Activated naive CD4-positive, alpha-beta T cell treated with anti-CD3 and anti-CD28 coated beads, Interleukin-2, amount 50 U/mL, for 24 hours (primary cell): ENCODE results near the gene LPCAT2.
A peak's percentile ranks its signal among the peaks of the same experiment; 100 is the strongest.

Source experiments
- H3K27ac Mint-ChIP-seq: one replicate; pipeline ENCODE4 v1.8.0; 2021; ENCODE audit warnings: mild to moderate bottlenecking, mixed read lengths
- H3K27me3 Mint-ChIP-seq: one replicate; pipeline ENCODE4 v1.8.0; 2021; ENCODE audit warnings: mixed read lengths
- H3K36me3 Mint-ChIP-seq: one replicate; pipeline ENCODE4 v1.8.0; 2021; ENCODE audit warnings: mixed read lengths
- H3K4me1 Mint-ChIP-seq: one replicate; pipeline ENCODE4 v1.8.0; 2021; ENCODE audit warnings: mixed read lengths
- H3K4me3 Mint-ChIP-seq: one replicate; pipeline ENCODE4 v1.8.0; 2021; ENCODE audit warnings: mild to moderate bottlenecking, mixed read lengths
- H3K9me3 Mint-ChIP-seq: one replicate; pipeline ENCODE4 v1.8.0; 2021; ENCODE audit warnings: mixed read lengths

The LPCAT2 gene

DNA sequence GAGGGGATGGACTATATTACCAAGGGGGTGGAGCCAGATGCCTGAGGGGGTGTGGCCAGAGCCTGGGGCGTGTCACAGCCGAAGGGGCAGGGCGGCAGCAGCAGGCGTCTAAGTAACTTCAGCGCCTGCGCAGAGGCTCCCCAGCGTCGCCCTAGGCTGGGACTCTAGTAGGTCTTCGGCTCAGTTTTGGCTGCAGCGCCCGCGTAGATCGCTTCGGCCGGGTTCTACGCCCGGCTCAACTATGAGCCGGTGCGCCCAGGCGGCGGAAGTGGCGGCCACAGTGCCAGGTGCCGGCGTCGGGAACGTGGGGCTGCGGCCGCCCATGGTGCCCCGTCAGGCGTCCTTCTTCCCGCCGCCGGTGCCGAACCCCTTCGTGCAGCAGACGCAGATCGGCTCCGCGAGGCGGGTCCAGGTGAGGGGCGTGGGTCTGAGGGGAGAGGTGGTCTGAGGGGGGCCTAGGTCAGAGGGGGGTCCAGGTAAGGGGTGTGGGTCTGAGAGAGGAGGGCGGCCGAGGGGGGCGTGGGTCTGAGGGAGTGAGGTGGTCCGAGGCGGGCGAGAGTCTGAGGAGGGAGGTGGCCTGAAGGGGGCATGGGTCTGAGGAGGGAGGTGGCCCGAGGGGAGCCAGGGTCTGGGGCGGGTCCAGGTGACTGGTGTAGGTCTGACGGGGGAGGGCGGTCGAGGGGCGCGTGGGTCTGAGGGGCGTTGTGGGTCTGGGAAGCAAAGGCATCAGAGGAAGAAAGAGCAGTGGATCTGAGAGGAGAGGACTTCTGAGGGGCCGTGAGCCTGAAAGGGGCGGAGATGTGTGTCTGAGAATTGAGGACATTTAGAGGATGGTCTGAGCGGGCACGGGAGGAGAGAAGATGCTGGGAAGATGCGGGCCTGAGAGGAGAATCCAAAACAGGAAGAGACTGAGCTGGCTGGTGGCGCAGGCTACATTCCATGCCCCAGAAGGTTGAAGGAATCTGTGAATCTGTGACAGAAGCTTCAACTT, at the start of gene LPCAT2:
Gene LPCAT2, plus strand, starts transcription at position 132 of the 991 bp plus-strand sequence. Its CDS starts 110 bp downstream, at position 242.
- peaks cover 9% of the 10 kb centered on the region for H3K4me1 Mint-ChIP-seq

DNA sequence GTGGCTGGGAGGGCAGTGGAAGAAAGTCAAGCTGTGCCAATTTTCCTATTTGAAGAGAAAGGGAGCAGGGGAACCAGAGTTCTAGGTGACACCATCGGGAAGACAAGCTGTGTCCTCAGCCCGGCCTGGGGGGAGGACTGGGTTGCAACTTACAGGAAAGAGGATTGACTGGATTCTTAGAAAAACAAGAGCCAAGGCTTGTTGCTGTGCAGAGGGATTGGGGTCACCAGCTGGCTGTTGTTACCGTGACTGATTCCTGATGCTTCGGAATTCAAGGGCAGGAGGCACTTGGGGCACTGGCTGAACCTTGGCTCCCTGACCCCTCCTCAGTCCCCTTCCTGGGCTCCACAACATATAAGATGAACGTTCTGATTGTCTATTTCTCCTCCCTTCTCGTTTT, 46.6 kb upstream of the LPCAT2 start:
- Mint-ChIP-seq H3K4me1 (no peaks in the 10 kb centered on the region), H3K36me3 (no peaks in the 10 kb centered on the region), H3K27ac (no peak overlapping the region), H3K27me3 (peaks cover 2% of the 10 kb centered on the region), H3K9me3 (no peaks in the 10 kb centered on the region), H3K4me3 (no peak overlapping the region)

More for the DNA sequence above, at the start of gene LPCAT2:
- Mint-ChIP-seq H3K36me3 (peaks cover 2% of the 10 kb centered on the region), H3K4me3 (peak within 1 kb of the TSS; percentile 42), H3K27me3 (peaks cover 31% of the 10 kb centered on the region), H3K9me3 (peaks cover 11% of the 10 kb centered on the region), H3K27ac (no peak within 1 kb of the TSS)

DNA sequence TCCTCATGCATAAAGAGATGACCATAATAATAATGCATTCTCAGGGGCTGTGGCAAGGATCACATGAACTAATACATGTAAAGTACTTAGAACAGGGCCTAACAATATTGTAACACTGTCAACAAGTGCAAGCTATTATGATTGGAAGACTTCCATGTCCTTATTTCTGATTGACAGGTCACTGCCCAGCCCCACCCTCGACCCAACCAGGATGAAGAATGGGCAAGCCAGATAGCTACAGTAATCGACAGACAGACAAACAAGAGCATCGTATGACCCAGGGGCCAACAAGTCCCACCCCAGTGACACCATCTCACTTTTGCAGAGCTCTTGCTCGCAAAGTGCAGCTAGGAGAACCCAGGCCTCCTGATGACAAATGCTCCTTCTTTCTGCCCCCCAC, 44.5 kb upstream of the LPCAT2 start:
- no peaks in the 10 kb centered on the region for H3K36me3 Mint-ChIP-seq

DNA sequence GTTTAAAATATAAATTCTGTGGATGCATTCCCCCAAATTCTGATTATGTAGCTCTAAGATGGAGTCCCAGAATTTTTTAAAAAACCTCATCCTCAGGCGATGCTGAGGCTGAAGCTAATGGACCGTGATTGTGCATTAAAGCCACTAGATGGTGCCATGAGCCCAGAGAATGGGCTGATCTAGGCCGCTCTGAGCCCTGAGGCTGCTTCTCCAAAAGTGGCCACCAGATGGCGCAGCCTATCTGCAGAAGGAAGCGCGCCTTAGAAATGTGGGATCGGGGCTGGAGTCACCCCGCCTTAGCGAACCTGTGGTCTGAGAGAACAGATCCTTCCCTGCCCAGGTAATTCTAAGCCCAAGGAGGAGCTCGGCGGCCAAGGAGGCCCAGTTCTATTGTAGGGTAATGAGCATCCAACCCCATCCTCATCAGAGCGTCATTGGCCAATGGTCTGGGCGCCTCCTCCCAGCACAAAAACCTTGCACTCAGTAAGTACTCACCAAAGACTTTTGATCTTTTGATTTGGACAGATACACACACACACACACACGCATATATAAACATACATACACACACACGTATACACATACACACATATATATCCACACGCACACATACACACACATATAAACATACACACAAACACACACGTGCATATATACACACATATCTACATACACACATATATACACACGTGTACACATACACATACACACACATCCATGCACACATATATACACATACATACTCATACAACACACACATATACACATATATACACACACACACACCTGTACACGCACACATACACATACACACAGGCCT, 43.6 kb upstream of the LPCAT2 start:
- Mint-ChIP-seq H3K36me3 (no peaks in the 10 kb centered on the region), H3K9me3 (no peaks in the 10 kb centered on the region), H3K4me3 (no peak overlapping the region), H3K4me1 (no peaks in the 10 kb centered on the region), H3K27ac (no peak overlapping the region), H3K27me3 (peaks cover 2% of the 10 kb centered on the region)

More for the DNA sequence above, 44.5 kb upstream of the LPCAT2 start:
- Mint-ChIP-seq H3K27me3 (peaks cover 2% of the 10 kb centered on the region), H3K27ac (peak overlapping the region; percentile 32), H3K4me1 (no peaks in the 10 kb centered on the region), H3K4me3 (no peak overlapping the region), H3K9me3 (no peaks in the 10 kb centered on the region)

DNA sequence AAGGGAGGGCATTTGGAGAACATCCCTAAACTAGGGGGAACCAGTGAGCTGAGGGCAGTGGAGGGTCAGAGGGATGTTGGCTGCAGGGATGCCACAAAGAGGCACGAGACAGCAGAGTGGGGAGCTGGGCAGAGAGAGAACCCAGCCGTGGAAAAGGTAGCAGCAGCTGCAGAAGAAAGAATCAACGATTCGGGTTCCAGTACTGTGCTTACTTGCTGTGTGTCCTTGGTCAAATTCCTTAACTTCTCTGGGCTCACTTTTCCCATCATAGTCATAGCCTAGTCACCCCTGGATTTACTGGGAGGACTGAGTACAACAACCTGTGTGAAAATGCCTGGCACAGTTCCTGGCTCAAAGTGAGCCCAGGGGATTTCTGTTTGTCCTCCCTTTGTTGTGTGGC, 42.7 kb upstream of the LPCAT2 start:
- H3K4me3 Mint-ChIP-seq, result no peak overlapping the region
- peaks cover 2% of the 10 kb centered on the region for H3K27me3 Mint-ChIP-seq
- H3K36me3 Mint-ChIP-seq, result no peaks in the 10 kb centered on the region
- no peaks in the 10 kb centered on the region for H3K4me1 Mint-ChIP-seq
- no peak overlapping the region for H3K27ac Mint-ChIP-seq
- no peaks in the 10 kb centered on the region for H3K9me3 Mint-ChIP-seq

DNA sequence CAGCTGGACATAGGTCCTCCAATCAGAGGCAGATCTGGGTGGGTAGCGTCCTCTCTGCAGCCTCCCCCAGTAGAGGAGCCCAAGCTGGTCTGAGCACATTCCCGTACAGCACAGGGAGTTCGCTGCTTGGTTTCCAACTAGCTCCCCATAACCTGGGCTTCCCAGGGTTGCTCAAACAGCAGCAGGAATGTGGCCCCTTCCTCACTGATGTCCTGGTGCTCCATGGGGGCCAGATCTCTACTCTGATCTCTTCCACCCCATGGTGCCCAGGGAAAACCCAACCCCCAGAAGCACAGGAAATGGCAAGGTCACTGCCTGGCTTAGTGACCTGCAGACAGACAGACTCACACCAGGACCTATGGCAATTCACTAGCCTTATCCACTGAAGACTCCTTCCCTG, 41.0 kb upstream of the LPCAT2 start:
- Mint-ChIP-seq H3K27me3 (no peaks in the 10 kb centered on the region), H3K4me1 (no peaks in the 10 kb centered on the region), H3K9me3 (no peaks in the 10 kb centered on the region), H3K36me3 (no peaks in the 10 kb centered on the region), H3K27ac (no peak overlapping the region), H3K4me3 (no peak overlapping the region)

DNA sequence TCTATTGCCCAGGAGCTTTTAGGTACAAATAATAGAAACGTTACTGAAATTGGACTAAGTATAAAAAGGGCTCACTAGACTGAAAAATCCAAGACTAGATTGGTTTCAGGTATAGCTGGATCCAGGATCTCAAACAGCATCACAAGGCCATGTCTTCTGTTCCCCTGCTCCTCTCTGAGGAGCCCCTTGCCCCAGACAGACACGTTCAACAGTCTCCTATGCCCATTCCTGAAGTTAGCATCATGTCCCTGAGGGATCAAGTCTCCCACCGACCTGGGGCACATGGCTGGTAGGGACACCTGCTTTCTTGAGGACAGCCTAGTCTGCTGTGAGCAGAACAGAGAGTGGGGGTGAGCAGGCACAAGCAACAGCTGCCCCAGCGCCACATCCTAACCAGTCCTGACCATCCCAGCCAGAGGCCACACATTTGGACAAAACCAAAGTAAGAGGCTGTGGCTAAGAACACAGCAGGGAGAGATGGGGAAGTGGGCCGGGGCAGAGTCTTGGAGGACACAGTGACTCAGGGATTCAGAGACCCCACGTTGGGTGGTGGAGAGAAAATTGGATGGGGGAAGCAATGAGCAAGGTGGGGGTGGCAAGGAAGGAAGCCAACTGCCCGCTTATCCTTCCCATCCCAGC, 40.4 kb upstream of the LPCAT2 start:
- Mint-ChIP-seq H3K36me3 (no peaks in the 10 kb centered on the region), H3K4me3 (no peak overlapping the region), H3K27ac (no peak overlapping the region), H3K27me3 (no peaks in the 10 kb centered on the region), H3K4me1 (no peaks in the 10 kb centered on the region), H3K9me3 (no peaks in the 10 kb centered on the region)

DNA sequence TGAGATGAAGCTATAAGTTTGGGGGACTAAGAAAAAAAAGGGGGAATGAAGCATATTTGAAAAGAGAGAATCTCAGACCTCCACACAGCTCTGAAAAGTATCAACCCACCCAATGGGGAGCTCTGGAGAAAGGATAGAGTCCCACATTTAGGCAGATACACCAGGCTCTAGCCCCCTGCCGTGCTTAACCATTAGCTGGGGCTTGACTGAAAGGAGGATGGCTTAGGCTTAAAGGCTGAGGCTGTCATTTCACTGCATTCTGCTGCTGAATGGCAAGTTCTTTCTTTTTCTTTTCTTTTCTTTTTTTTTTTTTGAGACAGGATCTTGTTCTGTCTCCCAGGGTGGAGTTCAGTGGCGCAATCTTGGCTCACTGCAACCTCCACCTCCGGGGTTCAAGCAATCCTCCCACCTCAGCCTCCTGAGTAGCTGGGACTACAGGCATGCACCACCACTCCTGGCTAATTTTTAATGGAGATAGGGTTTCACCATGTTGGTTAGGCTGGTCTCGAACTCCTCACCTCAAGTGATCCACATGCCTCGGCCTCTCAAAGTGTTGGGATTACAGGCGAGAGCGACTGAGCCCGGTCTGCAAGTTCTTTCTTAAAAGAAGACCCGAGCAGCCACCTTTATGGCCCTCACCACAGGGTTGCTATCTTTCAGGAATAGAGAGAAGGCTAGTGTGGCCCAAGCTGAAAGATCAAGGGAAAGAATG, 38.9 kb upstream of the LPCAT2 start:
- Mint-ChIP-seq H3K36me3 (no peaks in the 10 kb centered on the region), H3K4me3 (no peak overlapping the region), H3K4me1 (no peaks in the 10 kb centered on the region), H3K9me3 (no peaks in the 10 kb centered on the region), H3K27me3 (no peaks in the 10 kb centered on the region), H3K27ac (no peak overlapping the region)

- Mint-ChIP-seq H3K36me3 (no peaks in the 10 kb centered on the region), H3K27me3 (no peaks in the 10 kb centered on the region), H3K4me1 (no peaks in the 10 kb centered on the region), H3K4me3 (no peak overlapping the region), H3K27ac (no peak overlapping the region), H3K9me3 (no peaks in the 10 kb centered on the region)
Observed at GRCh38 chr16:55470533-55471371, 38.1 kb upstream of the LPCAT2 start.

- Mint-ChIP-seq H3K27ac (no peak overlapping the region), H3K9me3 (no peaks in the 10 kb centered on the region), H3K4me3 (no peak overlapping the region), H3K4me1 (no peaks in the 10 kb centered on the region), H3K36me3 (no peaks in the 10 kb centered on the region), H3K27me3 (no peaks in the 10 kb centered on the region)
Observed at GRCh38 chr16:55471448-55472097, 37.3 kb upstream of the LPCAT2 start.

DNA sequence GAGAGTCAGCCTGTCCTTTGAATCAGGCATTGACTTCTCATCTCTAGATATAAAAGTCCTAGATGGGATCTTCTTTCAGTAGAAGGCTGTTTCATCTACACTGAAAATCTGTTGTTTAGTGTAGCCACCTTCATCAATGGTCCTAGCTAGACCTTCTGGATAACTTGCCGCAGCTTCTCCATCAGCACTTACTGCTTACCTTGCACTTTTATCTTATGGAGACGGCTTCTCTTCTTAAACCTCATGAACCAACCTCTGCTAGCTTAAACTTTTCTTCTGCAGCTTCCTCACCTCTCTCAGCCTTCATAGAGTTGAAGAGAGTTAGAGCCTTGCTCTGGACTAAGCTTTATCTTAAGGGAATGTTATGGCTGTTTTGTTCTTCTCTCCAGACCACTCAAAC, 35.3 kb upstream of the LPCAT2 start:
- Mint-ChIP-seq H3K27ac (no peak overlapping the region), H3K27me3 (peaks cover 12% of the 10 kb centered on the region), H3K4me3 (no peak overlapping the region), H3K9me3 (no peaks in the 10 kb centered on the region), H3K4me1 (no peaks in the 10 kb centered on the region), H3K36me3 (no peaks in the 10 kb centered on the region)

- peaks cover 17% of the 10 kb centered on the region for H3K27me3 Mint-ChIP-seq
- H3K9me3 Mint-ChIP-seq, result no peaks in the 10 kb centered on the region
- H3K36me3 Mint-ChIP-seq, result no peaks in the 10 kb centered on the region
- H3K27ac Mint-ChIP-seq, result no peak overlapping the region
- no peaks in the 10 kb centered on the region for H3K4me1 Mint-ChIP-seq
- no peak overlapping the region for H3K4me3 Mint-ChIP-seq
Observed at GRCh38 chr16:55474821-55475220, 34.1 kb upstream of the LPCAT2 start.

DNA sequence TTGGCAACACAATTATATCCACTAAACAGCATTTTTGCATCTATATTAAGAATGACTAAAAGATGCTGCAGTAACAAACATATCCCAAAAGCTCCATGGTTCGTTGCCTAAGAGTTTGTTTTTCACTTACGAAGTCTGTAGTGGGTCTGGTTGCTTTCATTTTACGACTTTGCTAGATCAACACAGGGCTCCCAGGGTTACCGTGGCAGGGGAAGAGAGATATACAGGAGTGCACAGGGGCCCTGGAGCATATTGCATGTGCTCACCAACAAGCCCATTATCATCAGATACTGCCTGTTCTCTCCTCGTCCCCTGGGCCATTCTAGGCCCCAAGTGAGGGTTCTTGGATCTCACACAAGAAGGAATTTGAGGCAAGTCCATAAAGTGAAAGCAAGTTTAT, 33.0 kb upstream of the LPCAT2 start:
- no peak overlapping the region for H3K27ac Mint-ChIP-seq

More for the DNA sequence above, 33.0 kb upstream of the LPCAT2 start:
- H3K4me3 Mint-ChIP-seq, result no peak overlapping the region
- H3K27me3 Mint-ChIP-seq, result peaks cover 22% of the 10 kb centered on the region
- no peaks in the 10 kb centered on the region for H3K4me1 Mint-ChIP-seq
- no peaks in the 10 kb centered on the region for H3K9me3 Mint-ChIP-seq
- no peaks in the 10 kb centered on the region for H3K36me3 Mint-ChIP-seq
